BE2C (cell line): ENCODE results near the gene MRRF.

Experiments used
- DNase-seq: peaks from one replicate; pipeline ENCODE4 v3.0.0-alpha.2; 2020
- H3K27me3 ChIP-seq: fragments of 250-450 bp; sonication (Bioruptor Pico); 2 replicates; pipeline ENCODE4 v1.5.1; 2020; ENCODE audit warnings: mild to moderate bottlenecking
- H3K36me3 ChIP-seq: fragments of 250-450 bp; sonication (Bioruptor Pico); 2 replicates; pipeline ENCODE4 v1.5.1; 2020; ENCODE audit warnings: mild to moderate bottlenecking
- H3K4me1 ChIP-seq: fragments of 250-450 bp; sonication (Bioruptor Pico); 2 replicates; pipeline ENCODE4 v1.5.1; 2020
- H3K4me3 ChIP-seq: 2 replicates; pipeline ENCODE4 v1.5.1; 2011; ENCODE audit warnings: low read depth, low read length
- H3K9me3 ChIP-seq: fragments of 250-450 bp; sonication (Bioruptor Pico); 2 replicates; pipeline ENCODE4 v1.5.1; 2020
- TF ChIP-seq, protein P1 (sequence below): IDR thresholded peaks from 2 replicates; pipeline ENCODE4 v1.5.1; 2012; ENCODE audit warnings: mild to moderate bottlenecking, low read depth, low read length

MRRF gene

DNA sequence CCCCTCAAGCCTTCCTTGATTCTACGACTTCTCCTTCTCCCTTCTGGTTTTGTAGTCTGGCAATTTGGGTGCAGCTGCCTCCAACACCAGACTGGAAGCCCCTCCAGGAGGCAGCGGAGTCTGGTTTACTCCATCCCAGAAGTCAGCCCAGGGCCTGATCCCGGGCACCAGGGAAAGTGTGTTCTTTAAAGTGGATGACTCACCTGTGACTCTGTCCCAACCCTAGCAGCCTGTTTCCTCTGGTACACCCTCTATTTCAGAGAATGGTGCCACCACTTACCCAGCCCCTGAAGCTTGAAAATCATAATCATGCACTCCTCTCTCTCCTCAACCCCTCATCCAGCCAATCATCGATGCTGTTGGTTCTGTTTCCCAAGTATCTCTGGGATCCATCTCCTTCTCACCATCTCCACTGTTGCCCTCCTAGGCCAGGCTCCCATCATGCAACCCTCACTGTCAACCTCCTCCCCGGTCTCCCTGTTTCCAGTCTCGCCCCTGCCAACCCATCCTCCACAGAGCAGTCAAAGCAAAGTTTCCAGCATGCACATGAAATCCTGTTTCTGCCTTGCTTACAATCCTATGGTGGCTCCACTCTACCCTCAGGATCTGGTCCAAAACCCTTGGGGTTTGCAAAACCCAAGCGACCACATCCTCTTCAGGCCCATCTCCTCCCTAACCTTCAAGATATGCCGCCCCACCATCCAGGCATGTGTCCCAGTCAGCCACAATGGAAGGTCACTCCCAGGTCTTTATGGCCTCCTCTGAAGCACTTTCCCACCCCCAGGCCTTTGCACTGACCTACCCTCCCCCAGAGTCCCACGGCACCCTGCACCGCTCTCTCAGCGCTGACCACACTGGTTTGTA, 46.4 kb upstream of the MRRF start:
- no peak for DNase-seq
- TF ChIP-seq, protein P1, sequence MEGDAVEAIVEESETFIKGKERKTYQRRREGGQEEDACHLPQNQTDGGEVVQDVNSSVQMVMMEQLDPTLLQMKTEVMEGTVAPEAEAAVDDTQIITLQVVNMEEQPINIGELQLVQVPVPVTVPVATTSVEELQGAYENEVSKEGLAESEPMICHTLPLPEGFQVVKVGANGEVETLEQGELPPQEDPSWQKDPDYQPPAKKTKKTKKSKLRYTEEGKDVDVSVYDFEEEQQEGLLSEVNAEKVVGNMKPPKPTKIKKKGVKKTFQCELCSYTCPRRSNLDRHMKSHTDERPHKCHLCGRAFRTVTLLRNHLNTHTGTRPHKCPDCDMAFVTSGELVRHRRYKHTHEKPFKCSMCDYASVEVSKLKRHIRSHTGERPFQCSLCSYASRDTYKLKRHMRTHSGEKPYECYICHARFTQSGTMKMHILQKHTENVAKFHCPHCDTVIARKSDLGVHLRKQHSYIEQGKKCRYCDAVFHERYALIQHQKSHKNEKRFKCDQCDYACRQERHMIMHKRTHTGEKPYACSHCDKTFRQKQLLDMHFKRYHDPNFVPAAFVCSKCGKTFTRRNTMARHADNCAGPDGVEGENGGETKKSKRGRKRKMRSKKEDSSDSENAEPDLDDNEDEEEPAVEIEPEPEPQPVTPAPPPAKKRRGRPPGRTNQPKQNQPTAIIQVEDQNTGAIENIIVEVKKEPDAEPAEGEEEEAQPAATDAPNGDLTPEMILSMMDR: no peak
- peaks cover 4% of the 10 kb centered on the region for H3K9me3 ChIP-seq
- no peak overlapping the region for H3K4me3 ChIP-seq
- peaks cover 3% of the 10 kb centered on the region for H3K4me1 ChIP-seq
- peaks cover 97% of the 10 kb centered on the region for H3K27me3 ChIP-seq
- H3K36me3 ChIP-seq: no peaks in the 10 kb centered on the region

DNA sequence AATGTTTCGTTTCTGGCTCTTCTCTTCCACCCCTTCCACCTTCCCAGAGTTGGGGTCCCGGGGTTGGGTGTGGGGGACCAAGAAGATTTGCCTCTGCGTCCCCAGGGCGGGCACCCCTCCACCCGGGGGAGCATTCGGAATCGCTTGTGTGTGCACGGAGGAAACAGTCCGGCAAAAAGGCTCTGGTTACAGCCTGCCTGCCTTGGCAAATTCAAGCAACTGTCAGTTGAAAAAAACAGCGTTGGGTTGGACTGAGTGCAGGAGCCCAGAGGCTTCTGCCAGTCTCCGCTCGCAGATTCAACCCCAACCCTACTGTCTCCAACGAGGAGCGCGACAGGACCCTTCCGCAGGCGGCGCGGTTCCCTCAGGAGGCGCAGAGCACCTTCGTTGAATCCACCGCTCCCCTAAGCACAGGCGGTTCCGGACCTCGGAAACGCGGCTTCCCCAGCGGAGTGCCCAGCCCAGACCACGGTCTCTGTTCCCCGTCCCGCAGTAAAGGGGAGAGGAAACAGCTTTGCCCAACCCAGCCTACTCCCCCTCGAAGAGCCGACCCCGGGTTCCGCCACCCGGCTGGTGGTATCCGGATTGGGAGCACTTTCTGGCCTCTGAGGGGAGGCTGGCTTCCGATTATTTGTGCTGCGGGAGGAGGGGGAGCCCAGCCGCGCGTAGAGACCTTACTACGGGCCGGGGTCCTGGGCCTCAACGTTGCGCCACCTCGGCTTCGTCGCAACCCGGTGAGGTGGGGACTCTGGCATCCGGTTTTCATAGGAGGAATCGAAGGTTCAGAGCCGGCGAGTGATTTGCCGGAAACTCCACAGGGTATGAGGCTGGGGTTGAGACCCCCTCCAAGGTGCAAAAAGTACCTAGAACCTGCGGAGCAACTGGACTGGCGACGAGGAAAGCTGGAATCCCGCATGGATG, 45.5 kb upstream of the MRRF start:
- Histone ChIP-seq H3K4me3 (no peak overlapping the region), H3K36me3 (no peaks in the 10 kb centered on the region), H3K9me3 (no peaks in the 10 kb centered on the region), H3K27me3 (peaks cover 100% of the 10 kb centered on the region), H3K4me1 (no peaks in the 10 kb centered on the region; the same call in 1 of the 2 replicates)
- DNase-seq: no peak
- TF ChIP-seq, protein P1: no peak

GRCh38 chr9:122219856-122220672, 44.6 kb upstream of the MRRF start:
- Histone ChIP-seq H3K36me3 (no peaks in the 10 kb centered on the region), H3K27me3 (peaks cover 100% of the 10 kb centered on the region), H3K4me1 (no peaks in the 10 kb centered on the region), H3K4me3 (no peak overlapping the region), H3K9me3 (no peaks in the 10 kb centered on the region)
- no peak for DNase-seq
- TF ChIP-seq, protein P1: no peak

DNA sequence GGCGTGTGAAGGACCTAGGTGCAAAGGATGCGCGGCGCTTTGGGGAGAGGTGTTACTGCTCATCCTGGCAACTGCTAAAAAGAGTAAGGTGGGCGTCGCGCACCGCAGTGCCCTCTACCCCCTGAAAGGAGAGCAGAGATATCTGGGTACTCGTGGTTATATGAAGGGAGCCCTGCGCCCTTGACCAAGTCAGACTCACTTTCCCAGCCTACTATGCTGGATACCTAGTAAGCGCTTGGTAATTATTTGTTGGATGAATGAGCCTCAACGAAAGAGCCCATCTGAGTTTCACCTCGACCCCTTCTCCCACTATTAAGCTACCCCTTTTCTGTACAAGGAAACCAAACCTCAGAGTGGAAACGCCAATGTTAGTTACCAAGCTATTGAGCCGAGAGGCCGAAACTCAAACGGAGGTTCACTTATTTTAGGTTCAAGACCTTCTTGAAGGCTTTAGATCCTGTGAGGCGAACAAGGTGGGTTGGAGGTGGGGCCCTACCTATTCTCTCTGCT, 44.0 kb upstream of the MRRF start:
- H3K4me1 ChIP-seq: no peaks in the 10 kb centered on the region
- peaks cover 100% of the 10 kb centered on the region for H3K27me3 ChIP-seq
- TF ChIP-seq, protein P1: no peak
- H3K4me3 ChIP-seq: no peak overlapping the region
- no peaks in the 10 kb centered on the region; the same call in 1 of the 2 replicates for H3K9me3 ChIP-seq
- H3K36me3 ChIP-seq: no peaks in the 10 kb centered on the region
- no peak for DNase-seq

DNA sequence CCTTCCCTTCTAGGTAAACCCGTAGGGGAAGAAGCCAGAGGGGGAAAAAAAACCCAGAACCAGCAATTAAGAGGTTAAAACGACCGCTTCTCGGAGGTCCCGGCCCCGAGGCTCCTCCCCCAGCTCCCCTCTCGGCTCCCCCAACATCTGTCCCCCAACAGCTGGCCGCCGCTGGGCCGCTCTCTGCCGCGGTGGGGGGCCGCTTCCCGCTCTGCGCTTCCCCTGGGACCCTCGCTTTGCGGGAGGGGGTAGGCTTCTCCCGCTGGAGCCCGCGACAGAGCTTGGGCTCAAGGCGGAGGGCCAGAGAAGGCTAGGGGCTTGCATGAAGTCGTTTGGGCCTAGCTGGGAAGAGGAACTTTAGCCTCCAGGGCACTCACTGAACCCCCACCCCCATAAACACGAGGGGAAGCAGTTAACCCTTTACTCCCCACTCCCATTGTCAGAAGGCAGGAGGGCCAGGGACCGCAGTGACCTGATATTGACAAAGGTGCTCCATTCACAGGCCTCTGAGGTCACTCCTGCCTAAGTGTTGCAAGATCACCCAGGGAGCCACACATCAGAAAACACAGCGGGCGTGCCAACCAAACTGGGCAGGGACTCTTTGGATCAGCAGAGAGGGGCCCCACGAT, 43.4 kb upstream of the MRRF start:
- DNase-seq: no peak
- H3K9me3 ChIP-seq: peaks cover 5% of the 10 kb centered on the region; the same call in 1 of the 2 replicates
- no peaks in the 10 kb centered on the region for H3K36me3 ChIP-seq
- peaks cover 100% of the 10 kb centered on the region for H3K27me3 ChIP-seq
- TF ChIP-seq, protein P1: no peak
- no peaks in the 10 kb centered on the region for H3K4me1 ChIP-seq
- no peak overlapping the region for H3K4me3 ChIP-seq
